ENCODE data around the gene EML4.

GRCh38 chr2:42191285-42192009, 22.3 kb downstream of the EML4 start:
- TF ChIP-seq CTCF (conservative IDR thresholded peaks at IDR 0.05; ENCODE audit: low read depth, low read length) (no peak), EZH2 (IDR thresholded peaks at IDR 0.05; ENCODE audit: low read length, unreplicated experiment) (no peak), EZH2phosphoT487 (IDR thresholded peaks at IDR 0.05; ENCODE audit: borderline replicate concordance, low read length) (no peak)
